Activated CD8-positive, alpha-beta memory T cell treated with anti-CD3 and anti-CD28 coated beads for 24 hours (primary cell): ENCODE results near the gene ATP10A.

Source experiments
- DNase-seq: peaks from one replicate; pipeline ENCODE4 v3.0.0-alpha.2; 2020

The ATP10A gene

GRCh38 chr15:25677719-25678499 lies 185.2 kb downstream of the ATP10A start:
- DNase-seq: no peak

- no peak for DNase-seq
These were observed 187.1 kb downstream of the ATP10A start for GRCh38 chr15:25676070-25676469.

- DNase-seq: no peak
These were observed 187.7 kb downstream of the ATP10A start for GRCh38 chr15:25675396-25675795.

GRCh38 chr15:25674913-25675312 lies 188.2 kb downstream of the ATP10A start:
- no peak for DNase-seq

- no peak for DNase-seq
These were observed 189.2 kb downstream of the ATP10A start for GRCh38 chr15:25673972-25674371.

GRCh38 chr15:25673351-25673750 lies 189.8 kb downstream of the ATP10A start:
- no peak for DNase-seq

GRCh38 chr15:25671132-25671531 lies 192.0 kb downstream of the ATP10A start:
- DNase-seq: no peak

GRCh38 chr15:25670621-25671020 lies 192.5 kb downstream of the ATP10A start:
- DNase-seq: no peak

GRCh38 chr15:25670025-25670554 lies 193.0 kb downstream of the ATP10A start:
- DNase-seq: no peak

- DNase-seq: no peak
These were observed 194.2 kb downstream of the ATP10A start for GRCh38 chr15:25668901-25669300.

- DNase-seq: no peak
These were observed 194.8 kb downstream of the ATP10A start for GRCh38 chr15:25668236-25668795.

- DNase-seq: no peak
These were observed 195.3 kb downstream of the ATP10A start for GRCh38 chr15:25667829-25668228.

- no peak for DNase-seq
These were observed 197.2 kb downstream of the ATP10A start for GRCh38 chr15:25665913-25666312.

- no peak for DNase-seq
These were observed 198.4 kb downstream of the ATP10A start for GRCh38 chr15:25664761-25665160.

GRCh38 chr15:25663515-25663914 lies 199.6 kb downstream of the ATP10A start:
- DNase-seq: no peak

- no peak for DNase-seq
These were observed 201.2 kb downstream of the ATP10A start for GRCh38 chr15:25661898-25662297.

- DNase-seq: no peak
These were observed 203.9 kb downstream of the ATP10A start for GRCh38 chr15:25659251-25659650.

GRCh38 chr15:25658560-25658959 lies 204.6 kb downstream of the ATP10A start:
- no peak for DNase-seq

- DNase-seq: no peak
These were observed 207.7 kb downstream of the ATP10A start for GRCh38 chr15:25655207-25655948.

GRCh38 chr15:25653371-25653770 lies 209.8 kb downstream of the ATP10A start:
- DNase-seq: no peak

GRCh38 chr15:25652704-25653103 lies 210.4 kb downstream of the ATP10A start:
- DNase-seq: no peak

- DNase-seq: no peak
These were observed 213.7 kb downstream of the ATP10A start for GRCh38 chr15:25649390-25649789.

- no peak for DNase-seq
These were observed 220.0 kb downstream of the ATP10A start for GRCh38 chr15:25643120-25643519.

- DNase-seq: no peak
These were observed 221.4 kb downstream of the ATP10A start for GRCh38 chr15:25641762-25642161.
